ENCODE measurements around the gene SEMA6A. TPM values are rescaled to one million over a fixed set of nuclear protein-coding genes. Genes with fewer than 3 reads are reported as not detected.

Gene SEMA6A
- total RNA-seq, 1 donor from 2014 or later = 2.6 TPM

DNA sequence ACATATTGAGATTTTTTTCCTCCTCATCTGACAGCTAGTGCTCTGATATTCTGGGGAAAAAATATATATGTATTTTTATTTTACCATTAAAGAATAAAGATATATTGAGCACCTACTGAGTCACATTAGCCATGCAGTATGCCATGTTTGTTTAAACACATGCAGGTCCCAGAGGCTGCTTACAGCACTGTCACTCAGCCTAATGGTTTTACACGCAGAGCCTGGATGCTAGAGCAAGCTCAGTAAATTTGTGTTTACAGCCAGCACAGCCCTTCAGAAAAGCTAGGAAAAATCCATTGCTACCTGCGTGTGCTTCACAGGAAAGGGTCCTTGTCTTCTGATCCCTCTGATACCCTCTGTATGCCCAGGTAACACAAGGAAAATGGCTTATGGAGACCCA is 146.2 kb downstream of the SEMA6A start:
- Mint-ChIP-seq H3K4me3 (ENCODE audit: unreplicated experiment) (no peak overlapping the region), H3K27me3 (ENCODE audit: unreplicated experiment) (no peaks in the 10 kb centered on the region), H3K9me3 (ENCODE audit: unreplicated experiment) (no peaks in the 10 kb centered on the region)

DNA sequence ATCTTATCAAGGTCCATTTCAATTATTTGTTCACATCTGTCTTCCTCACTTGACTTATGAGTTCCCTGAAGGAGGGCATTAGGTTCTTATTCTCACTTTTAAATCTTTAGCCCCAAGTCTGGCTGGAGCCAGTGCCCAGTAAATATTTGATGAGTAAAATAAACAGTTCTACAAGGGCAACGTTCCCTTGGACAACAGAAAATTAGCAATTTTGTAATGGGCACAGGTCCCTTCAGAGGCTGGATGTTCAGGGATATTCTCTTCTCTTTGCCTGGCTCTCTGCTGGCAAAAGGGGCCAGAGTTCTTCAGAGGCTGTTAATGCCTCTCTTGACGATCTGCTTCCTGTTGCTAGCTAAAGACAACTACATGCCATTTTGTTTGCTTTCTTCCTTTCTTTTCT is 149.7 kb downstream of the SEMA6A start:
- H3K9me3 Mint-ChIP-seq (ENCODE audit: unreplicated experiment) = no peaks in the 10 kb centered on the region
- no peak for DNase-seq (ENCODE audit: extremely low spot score, unreplicated experiment)
- no peaks in the 10 kb centered on the region for H3K36me3 Mint-ChIP-seq (ENCODE audit: unreplicated experiment)
- no peaks in the 10 kb centered on the region for H3K27me3 Mint-ChIP-seq (ENCODE audit: unreplicated experiment)
- no peak overlapping the region for H3K4me3 Mint-ChIP-seq (ENCODE audit: unreplicated experiment)
- H3K27ac Mint-ChIP-seq (ENCODE audit: unreplicated experiment) = no peak overlapping the region
- TF ChIP-seq, protein P1, sequence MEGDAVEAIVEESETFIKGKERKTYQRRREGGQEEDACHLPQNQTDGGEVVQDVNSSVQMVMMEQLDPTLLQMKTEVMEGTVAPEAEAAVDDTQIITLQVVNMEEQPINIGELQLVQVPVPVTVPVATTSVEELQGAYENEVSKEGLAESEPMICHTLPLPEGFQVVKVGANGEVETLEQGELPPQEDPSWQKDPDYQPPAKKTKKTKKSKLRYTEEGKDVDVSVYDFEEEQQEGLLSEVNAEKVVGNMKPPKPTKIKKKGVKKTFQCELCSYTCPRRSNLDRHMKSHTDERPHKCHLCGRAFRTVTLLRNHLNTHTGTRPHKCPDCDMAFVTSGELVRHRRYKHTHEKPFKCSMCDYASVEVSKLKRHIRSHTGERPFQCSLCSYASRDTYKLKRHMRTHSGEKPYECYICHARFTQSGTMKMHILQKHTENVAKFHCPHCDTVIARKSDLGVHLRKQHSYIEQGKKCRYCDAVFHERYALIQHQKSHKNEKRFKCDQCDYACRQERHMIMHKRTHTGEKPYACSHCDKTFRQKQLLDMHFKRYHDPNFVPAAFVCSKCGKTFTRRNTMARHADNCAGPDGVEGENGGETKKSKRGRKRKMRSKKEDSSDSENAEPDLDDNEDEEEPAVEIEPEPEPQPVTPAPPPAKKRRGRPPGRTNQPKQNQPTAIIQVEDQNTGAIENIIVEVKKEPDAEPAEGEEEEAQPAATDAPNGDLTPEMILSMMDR (IDR thresholded peaks at IDR 0.05) = no peak
- H3K4me1 Mint-ChIP-seq (ENCODE audit: unreplicated experiment) = no peaks in the 10 kb centered on the region

More for the DNA sequence above, 146.2 kb downstream of the SEMA6A start:
- Mint-ChIP-seq H3K36me3 (ENCODE audit: unreplicated experiment) (no peaks in the 10 kb centered on the region), H3K4me1 (ENCODE audit: unreplicated experiment) (no peaks in the 10 kb centered on the region), H3K27ac (ENCODE audit: unreplicated experiment) (no peak overlapping the region)
- DNase-seq (ENCODE audit: extremely low spot score, unreplicated experiment) = no peak
- TF ChIP-seq, protein P1 (IDR thresholded peaks at IDR 0.05) = no peak

DNA sequence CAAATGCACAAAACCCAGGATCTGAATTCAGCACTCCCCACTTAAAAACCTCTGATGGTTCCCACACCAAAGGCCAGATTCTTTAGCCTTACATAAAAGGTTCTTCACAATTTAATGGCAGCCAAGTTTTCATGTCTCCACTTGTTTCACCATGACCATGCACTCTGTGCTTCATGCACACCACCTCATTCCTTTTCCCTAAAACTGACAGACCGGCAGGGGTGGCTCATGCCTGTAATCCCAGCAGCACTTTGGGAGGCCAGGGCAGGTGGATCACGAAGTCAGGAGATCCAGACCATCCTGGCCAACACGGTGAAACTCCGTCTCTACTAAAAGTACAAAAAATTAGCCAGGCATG is 150.4 kb downstream of the SEMA6A start:
- Mint-ChIP-seq H3K4me3 (ENCODE audit: unreplicated experiment) (no peak overlapping the region), H3K27ac (ENCODE audit: unreplicated experiment) (no peak overlapping the region), H3K36me3 (ENCODE audit: unreplicated experiment) (no peaks in the 10 kb centered on the region), H3K9me3 (ENCODE audit: unreplicated experiment) (no peaks in the 10 kb centered on the region), H3K4me1 (ENCODE audit: unreplicated experiment) (no peaks in the 10 kb centered on the region), H3K27me3 (ENCODE audit: unreplicated experiment) (no peaks in the 10 kb centered on the region)
- no peak for DNase-seq (ENCODE audit: extremely low spot score, unreplicated experiment)
- TF ChIP-seq, protein P1 (IDR thresholded peaks at IDR 0.05) = no peak

DNA sequence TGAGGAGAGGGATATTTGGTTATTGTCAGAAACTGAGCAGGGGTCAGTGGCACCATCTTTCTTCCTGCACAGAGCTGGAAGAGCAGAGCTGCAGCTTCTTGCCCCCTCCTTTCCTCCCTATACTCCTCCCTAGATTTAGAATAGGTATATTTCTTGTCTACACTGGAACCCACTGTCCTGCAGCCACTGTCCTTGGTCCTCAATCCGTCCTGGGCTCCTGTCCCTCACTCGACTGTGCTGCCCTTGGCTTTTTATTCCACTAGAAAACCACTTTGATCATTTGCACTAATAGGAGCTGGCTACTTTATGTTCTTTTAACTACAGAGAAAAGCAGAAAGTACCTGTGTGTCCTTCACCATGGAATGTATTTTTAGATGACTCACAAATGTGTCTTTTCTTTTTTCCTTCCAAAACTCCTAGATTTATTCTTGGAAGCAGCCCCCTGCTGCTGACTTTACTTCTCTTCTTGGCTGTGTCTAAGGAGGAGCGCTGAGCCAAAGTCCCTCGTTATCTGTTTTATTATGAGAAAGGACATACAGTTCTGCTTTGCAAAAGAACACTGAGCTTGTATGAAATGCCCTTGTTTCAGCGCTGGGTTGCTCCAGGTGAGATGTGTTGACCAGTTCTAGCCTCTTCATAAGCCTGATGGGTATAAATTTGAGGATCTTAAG is 150.9 kb downstream of the SEMA6A start:
- no peaks in the 10 kb centered on the region for H3K36me3 Mint-ChIP-seq (ENCODE audit: unreplicated experiment)
- no peak for DNase-seq (ENCODE audit: extremely low spot score, unreplicated experiment)
- TF ChIP-seq, protein P1 (IDR thresholded peaks at IDR 0.05) = no peak
- no peak overlapping the region for H3K4me3 Mint-ChIP-seq (ENCODE audit: unreplicated experiment)
- H3K9me3 Mint-ChIP-seq (ENCODE audit: unreplicated experiment) = no peaks in the 10 kb centered on the region
- no peaks in the 10 kb centered on the region for H3K27me3 Mint-ChIP-seq (ENCODE audit: unreplicated experiment)
- H3K4me1 Mint-ChIP-seq (ENCODE audit: unreplicated experiment) = no peaks in the 10 kb centered on the region
- H3K27ac Mint-ChIP-seq (ENCODE audit: unreplicated experiment) = no peak overlapping the region

DNA sequence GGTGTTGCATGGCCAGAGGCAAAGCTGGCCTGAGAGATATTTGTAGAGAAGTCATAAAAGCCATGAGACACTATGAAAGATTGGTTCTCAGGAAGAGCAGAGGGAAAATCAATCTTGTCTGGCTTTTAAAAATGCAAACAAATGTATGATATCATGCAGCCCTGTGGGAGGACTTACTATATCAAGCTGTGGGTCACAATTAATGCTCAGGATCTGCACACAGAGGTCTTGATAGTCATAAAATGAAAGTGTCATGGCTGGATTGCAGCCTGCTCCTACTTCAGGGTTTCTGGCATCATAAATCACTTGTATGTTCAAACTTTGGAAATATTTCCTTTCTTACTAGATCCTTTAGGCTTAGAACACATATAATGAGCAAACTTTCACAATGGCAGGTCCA is 151.5 kb downstream of the SEMA6A start:
- H3K9me3 Mint-ChIP-seq (ENCODE audit: unreplicated experiment) = no peaks in the 10 kb centered on the region
- H3K27ac Mint-ChIP-seq (ENCODE audit: unreplicated experiment) = no peak overlapping the region
- TF ChIP-seq, protein P1 (IDR thresholded peaks at IDR 0.05) = no peak
- DNase-seq (ENCODE audit: extremely low spot score, unreplicated experiment) = no peak
- no peaks in the 10 kb centered on the region for H3K27me3 Mint-ChIP-seq (ENCODE audit: unreplicated experiment)
- H3K36me3 Mint-ChIP-seq (ENCODE audit: unreplicated experiment) = no peaks in the 10 kb centered on the region
- no peaks in the 10 kb centered on the region for H3K4me1 Mint-ChIP-seq (ENCODE audit: unreplicated experiment)
- H3K4me3 Mint-ChIP-seq (ENCODE audit: unreplicated experiment) = no peak overlapping the region

All from osteocyte (in vitro differentiated cells).